HG02852 (cell line): ENCODE results near the gene CUL1.

ENCODE experiments used
- ATAC-seq: cut with Tn5 transposase; IDR thresholded peaks from one replicate; pipeline ENCODE4 v1.9.1; 2021; ENCODE audit warnings: mild to moderate bottlenecking, moderate library complexity; ENCODE audit not compliant: unreplicated experiment

CUL1 gene

GRCh38 chr7:148750442-148751355, 52.0 kb downstream of the CUL1 start:
- ATAC-seq, result no peak

- ATAC-seq, result no peak
These were observed 54.5 kb downstream of the CUL1 start for GRCh38 chr7:148753224-148753623.

- no peak for ATAC-seq
These were observed 56.2 kb downstream of the CUL1 start for GRCh38 chr7:148754912-148755311.

GRCh38 chr7:148761499-148762278, 63.0 kb downstream of the CUL1 start:
- ATAC-seq, result no peak

GRCh38 chr7:148763622-148764021, 64.9 kb downstream of the CUL1 start:
- no peak for ATAC-seq

- ATAC-seq, result no peak
These were observed 71.3 kb downstream of the CUL1 start for GRCh38 chr7:148770004-148770403.

- ATAC-seq, result no peak
These were observed 73.8 kb downstream of the CUL1 start for GRCh38 chr7:148772297-148773089.

- ATAC-seq, result peak; percentile 85
These were observed 74.6 kb downstream of the CUL1 start for GRCh38 chr7:148773334-148773733.

- ATAC-seq, result no peak
These were observed 75.8 kb downstream of the CUL1 start for GRCh38 chr7:148774471-148774870.

- ATAC-seq, result no peak
These were observed 84.2 kb downstream of the CUL1 start for GRCh38 chr7:148782757-148783456.

GRCh38 chr7:148783801-148784527, 85.3 kb downstream of the CUL1 start:
- no peak for ATAC-seq

GRCh38 chr7:148787571-148788295, 89.0 kb downstream of the CUL1 start:
- ATAC-seq, result no peak

- ATAC-seq, result no peak
These were observed 90.5 kb downstream of the CUL1 start for GRCh38 chr7:148789220-148789619.

- ATAC-seq, result no peak
These were observed 91.5 kb downstream of the CUL1 start for GRCh38 chr7:148790131-148790726.

GRCh38 chr7:148790850-148791249, 92.1 kb downstream of the CUL1 start:
- no peak for ATAC-seq

- ATAC-seq, result no peak
These were observed 92.8 kb downstream of the CUL1 start for GRCh38 chr7:148791546-148791945.

- ATAC-seq, result no peak
These were observed 94.9 kb downstream of the CUL1 start for GRCh38 chr7:148793590-148793989.

GRCh38 chr7:148794476-148794875, 95.8 kb downstream of the CUL1 start:
- no peak for ATAC-seq

GRCh38 chr7:148796841-148797240, 98.1 kb downstream of the CUL1 start:
- no peak for ATAC-seq
